H1 (cell line): Measurements from ENCODE around the gene C2orf78. TPM values are rescaled to one million over a fixed set of nuclear protein-coding genes. Genes with fewer than 3 reads are reported as not detected.

Experiments
- CTCF ChIA-PET: fragments of 300-600 bp; sonication (Branson Sonifier 250); formaldehyde crosslinking; loops from one replicate; lab custom pipeline; 2021; ENCODE audit not compliant: partially characterized antibody; lab: Charles Lee
- POLR2A ChIA-PET: fragments of 300-600 bp; sonication (Branson Sonifier 250); formaldehyde crosslinking; loops from one replicate; lab custom pipeline; 2021; ENCODE audit warnings: inconsistent platforms; ENCODE audit not compliant: partially characterized antibody; lab: Charles Lee
- DNase-seq, 2 experiments: peaks; one replicate each; pipeline versions ENCODE4 v3.0.0 to v3.0.0-alpha.2; 2010 to 2022; ENCODE audit warnings: low spot score in 2 of 2, low read depth in 1 of 2, mixed read lengths in 1 of 2
- FAIRE-seq: peaks from 2 replicates; lab custom pipeline; 2011; peaks lifted over from hg19 to GRCh38; lab: Jason Lieb, UNC
- H2AFZ ChIP-seq: 2 replicates; pipeline ENCODE4 v1.8.1; 2012; ENCODE audit warnings: low read length, inconsistent platforms
- H2AK5ac ChIP-seq: 2 replicates; pipeline ENCODE4 v1.6.1; 2013; ENCODE audit warnings: low read depth, low read length
- H2BK120ac ChIP-seq: replicated peaks from 2 replicates; pipeline ENCODE3; 2013; ENCODE audit warnings: low read depth, low read length, inconsistent platforms
- H2BK12ac ChIP-seq: 2 replicates; pipeline ENCODE4 v1.6.1; 2013; ENCODE audit warnings: low read depth, low read length
- H2BK15ac ChIP-seq: 2 replicates; pipeline ENCODE4 v1.6.1; 2013; ENCODE audit warnings: low read length
- H2BK20ac ChIP-seq: 2 replicates; pipeline ENCODE4 v1.6.1; 2013; ENCODE audit warnings: low read length
- H2BK5ac ChIP-seq: 2 replicates; pipeline ENCODE4 v1.6.1; 2013; ENCODE audit warnings: low read depth, low read length
- H3K14ac ChIP-seq: 2 replicates; pipeline ENCODE4 v1.6.1; 2013; ENCODE audit warnings: inconsistent platforms; ENCODE audit not compliant: insufficient read length
- H3K18ac ChIP-seq: 2 replicates; pipeline ENCODE4 v1.6.1; 2013; ENCODE audit warnings: low read length; ENCODE audit errors: extremely low read depth
- H3K23ac ChIP-seq: 2 replicates; pipeline ENCODE4 v1.6.1; 2013; ENCODE audit warnings: inconsistent platforms; ENCODE audit not compliant: insufficient read length
- H3K23me2 ChIP-seq: 2 replicates; pipeline ENCODE4 v1.6.1; 2013; ENCODE audit warnings: low read depth, low read length
- H3K27ac ChIP-seq: 2 replicates; pipeline ENCODE4 v1.6.1; 2011; ENCODE audit warnings: low read depth, low read length, inconsistent platforms
- H3K27me3 ChIP-seq, 4 experiments: replicated peaks in 1 of 4; 1 replicate in 1 of 4; 2 replicates in 3 of 4; pipeline versions ENCODE4 v1.6.1 to v1.8.1; 2011 to 2013; ENCODE audit warnings: low read length in 3 of 4, mild to moderate bottlenecking in 3 of 4, inconsistent platforms in 2 of 4, mixed read lengths in 2 of 4, moderate library complexity in 1 of 4; ENCODE audit not compliant: control insufficient read depth in 3 of 4, insufficient read depth in 3 of 4; ENCODE audit errors: extremely low read depth in 1 of 4
- H3K36me3 ChIP-seq, 4 experiments: 2 replicates each; pipeline versions ENCODE4 v1.6.1 to v1.8.1; 2011 to 2013; ENCODE audit warnings: mild to moderate bottlenecking in 4 of 4, low read length in 3 of 4, moderate library complexity in 2 of 4, control low read depth in 1 of 4, inconsistent platforms in 1 of 4; ENCODE audit not compliant: insufficient read depth in 4 of 4, control insufficient read depth in 2 of 4
- H3K4ac ChIP-seq: replicated peaks from 2 replicates; pipeline ENCODE3; 2013; ENCODE audit warnings: low read length, low read depth, mixed read lengths, inconsistent platforms; ENCODE audit not compliant: insufficient read length
- H3K4me1 ChIP-seq, 4 experiments: replicated peaks in 1 of 4; 1 replicate in 1 of 4; 2 replicates in 3 of 4; pipeline versions ENCODE4 v1.6.1 to v1.8.1; 2011 to 2013; ENCODE audit warnings: low read length in 3 of 4, inconsistent platforms in 2 of 4, mixed read lengths in 1 of 4; ENCODE audit not compliant: insufficient read depth in 4 of 4, control insufficient read depth in 3 of 4
- H3K4me2 ChIP-seq, 2 experiments: 2 replicates each; pipeline versions ENCODE4 v1.6.1 to v1.8.1; 2011 to 2013; ENCODE audit warnings: low read depth in 2 of 2, low read length in 2 of 2, control low read depth in 1 of 2, inconsistent platforms in 1 of 2, mild to moderate bottlenecking in 1 of 2; ENCODE audit not compliant: insufficient read depth in 1 of 2
- H3K4me3 ChIP-seq, 4 experiments: fragments of 200-600, 300-600 bp in 1 of 4; sonication (generic), shearing (Covaris generic), sonication (Bioruptor Twin) in 1 of 4; 2 replicates each; pipeline versions ENCODE4 v1.5.1 to v1.8.1; 2011 to 2016; ENCODE audit warnings: low read length in 4 of 4, low read depth in 3 of 4, control low read depth in 2 of 4, inconsistent platforms in 2 of 4, mild to moderate bottlenecking in 2 of 4, mixed read lengths in 1 of 4, moderate library complexity in 1 of 4; ENCODE audit not compliant: insufficient read depth in 2 of 4; ENCODE audit errors: extremely low read depth in 1 of 4
- H3K56ac ChIP-seq: replicated peaks from 2 replicates; pipeline ENCODE3; 2013; ENCODE audit warnings: low read depth, mild to moderate bottlenecking, mixed read lengths, low read length, inconsistent platforms; ENCODE audit not compliant: insufficient read length
- H3K79me1 ChIP-seq: 2 replicates; pipeline ENCODE4 v1.6.1; 2013; ENCODE audit warnings: low read depth, low read length, control low read depth
- H3K79me2 ChIP-seq, 2 experiments: 2 replicates each; pipeline versions ENCODE4 v1.6.1 to v1.8.1; 2012 to 2013; ENCODE audit warnings: low read length in 2 of 2, mild to moderate bottlenecking in 2 of 2, inconsistent platforms in 1 of 2; ENCODE audit not compliant: insufficient read depth in 2 of 2, control insufficient read depth in 1 of 2
- H3K9ac ChIP-seq, 4 experiments: replicated peaks in 1 of 4; 1 replicate in 1 of 4; 2 replicates in 3 of 4; pipeline versions ENCODE4 v1.6.1 to v1.8.1; 2011 to 2013; ENCODE audit warnings: low read depth in 3 of 4, low read length in 3 of 4, control low read depth in 2 of 4, mild to moderate bottlenecking in 2 of 4, moderate library complexity in 2 of 4, inconsistent platforms in 1 of 4; ENCODE audit errors: extremely low read depth in 1 of 4
- H3K9me3 ChIP-seq, 2 experiments: 2 replicates each; pipeline versions ENCODE4 v1.6.1 to v1.8.1; 2012 to 2013; ENCODE audit warnings: mild to moderate bottlenecking in 2 of 2, moderate library complexity in 2 of 2, control low read depth in 1 of 2, inconsistent platforms in 1 of 2, low read depth in 1 of 2, low read length in 1 of 2, mixed read lengths in 1 of 2; ENCODE audit not compliant: insufficient read depth in 2 of 2
- H4K20me1 ChIP-seq, 2 experiments: replicated peaks in 1 of 2; 2 replicates each; pipeline versions ENCODE3 to v1.8.1; 2011 to 2013; ENCODE audit warnings: inconsistent platforms in 2 of 2, low read length in 2 of 2, mild to moderate bottlenecking in 1 of 2; ENCODE audit not compliant: insufficient read depth in 2 of 2, control insufficient read depth in 1 of 2
- H4K5ac ChIP-seq: 2 replicates; pipeline ENCODE4 v1.6.1; 2013; ENCODE audit warnings: low read length, low read depth, mixed read lengths, inconsistent platforms; ENCODE audit not compliant: insufficient read length
- H4K8ac ChIP-seq: 2 replicates; pipeline ENCODE4 v1.8.0; 2013; ENCODE audit warnings: mild to moderate bottlenecking, moderate library complexity, low read length, inconsistent platforms; ENCODE audit not compliant: insufficient read depth; ENCODE audit errors: extremely low read depth
- H4K91ac ChIP-seq: replicated peaks from 2 replicates; pipeline ENCODE3; 2013; ENCODE audit warnings: low read length, mixed read lengths, inconsistent platforms; ENCODE audit not compliant: insufficient read length
- POLR2AphosphoS5 ChIP-seq: IDR thresholded peaks from 2 replicates; pipeline ENCODE4 v1.6.1; 2011; ENCODE audit warnings: low read depth, low read length
- TCF12 ChIP-seq: IDR thresholded peaks from 2 replicates; pipeline ENCODE4 v1.6.1; 2011; ENCODE audit warnings: low read depth, mild to moderate bottlenecking, low read length
- WGBS, 2 experiments: shearing (Covaris generic) in 1 of 2; methylation state at CpG; one replicate each; pipeline versions ENCODE4 v1.1.6 to v1.1.7; 2013 to 2015; ENCODE audit warnings: low lambda C conversion rate in 2 of 2, mixed read lengths in 2 of 2, inconsistent platforms in 1 of 2, low coverage in 1 of 2, missing lambda C conversion rate in 1 of 2; ENCODE audit not compliant: insufficient replicate concordance in 2 of 2, insufficient coverage in 1 of 2, insufficient read length in 1 of 2; ENCODE audit errors: extremely low coverage in 1 of 2, missing lambda C conversion rate in 1 of 2; 5-methylcytosine and 5-hydroxymethylcytosine counted together
- polyA plus RNA-seq, 7 experiments: library from polyadenylated mRNA; depleted of rRNA in 3 of 7; stranded (reverse) in 5 of 7; unstranded in 2 of 7; fragments of >200 nt in 5 of 7; fragments of 200-250 nt in 2 of 7; gene quantifications; 1 replicate in 5 of 7; 2 replicates in 1 of 7; 4 replicates in 1 of 7; pipeline versions ENCODE4 v1.2.1 to v1.2.3, GENCODE V29; 2011 to 2013; ENCODE audit warnings: missing spikeins in 2 of 7, mixed read lengths in 2 of 7
- total RNA-seq: library from RNA; stranded (reverse); fragmentation: NEBNext Ultra II Directional; extraction: Animal tissue kit (Norgen Biotek cat#: 25700); gene quantifications from 2 replicates; pipeline ENCODE4 v1.2.1, GENCODE V29; 2021

The C2orf78 gene
- total and polyA plus RNA-seq, 2 of the 8 experiments (the other 6 are each of a cell fraction or from before 2014, with no cell fraction given) = 0.39 to 0.89 TPM

DNA sequence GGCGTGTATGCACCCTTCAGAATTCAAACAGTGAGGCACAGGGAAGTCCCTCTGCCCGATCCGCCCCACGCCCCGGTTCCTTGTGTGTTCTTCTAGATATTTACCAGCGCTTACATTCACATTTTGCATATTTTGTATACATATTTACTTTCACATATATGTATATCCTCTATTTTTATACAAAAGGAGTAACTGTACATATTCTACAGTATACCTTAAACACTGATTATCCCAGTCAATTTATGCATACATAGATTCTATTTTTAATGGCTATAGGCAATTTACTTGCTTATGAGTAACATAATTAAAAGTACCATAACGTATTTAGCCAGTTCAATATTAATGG, 3.8 kb upstream of the C2orf78 start:
- Histone ChIP-seq H4K91ac (no peak overlapping the region), H2AFZ (no peak overlapping the region), H3K9me3 (no peaks in the 10 kb centered on the region), H2BK12ac (no peak overlapping the region), H4K8ac (no peak overlapping the region), H3K56ac (no peak overlapping the region), H3K4me3 (peak overlapping the region in 2 of 4 experiments; percentile 92 to 96; a peak in 5 of 8 replicates), H2BK120ac (no peak overlapping the region), H3K4me1 (no peaks in the 10 kb centered on the region; a peak in 1 of 7 replicates), H2AK5ac (no peak overlapping the region), H4K20me1 (no peaks in the 10 kb centered on the region), H3K9ac (no peak overlapping the region), H3K36me3 (peaks cover 0 to 9% (median 2%) of the 10 kb centered on the region in 4 experiments; a peak in 3 of 8 replicates), H3K23ac (no peak overlapping the region), H3K18ac (no peak overlapping the region), H3K27me3 (no peaks in the 10 kb centered on the region), H3K4me2 (peak overlapping the region in 1 of 2 experiments; percentile 82; a peak in 3 of 4 replicates), H3K23me2 (peaks cover 7% of the 10 kb centered on the region), H2BK20ac (no peak overlapping the region), H3K79me2 (peaks cover 0 to 17% of the 10 kb centered on the region in 2 experiments; a peak in 2 of 4 replicates), H2BK15ac (no peak overlapping the region), H3K14ac (no peak overlapping the region), H3K4ac (no peak overlapping the region), H2BK5ac (no peak overlapping the region), H3K27ac (no peak overlapping the region), H4K5ac (no peak overlapping the region), H3K79me1 (0 out of 2 replicates have a peak, but pooled peaks cover 3% of the 10 kb centered on the region)
- POLR2A ChIA-PET = interaction anchor here (0.7 kb wide), 1 partner anchor 17 kb away, joined by 3 read pairs; no protein-coding TSS in a partner anchor
- WGBS, 2 experiments = 14% methylated on average over 7 of the region's 7 CpGs; no CpG with 5 or more reads in 1 of the 2 experiments
- FAIRE-seq (no peak), DNase-seq (no peak)
- CTCF ChIA-PET = interaction anchor here (0.6 to 1.2 kb wide), 5 partner anchors 47 to 448 kb away, joined by 3 to 4 read pairs (median 3); no protein-coding TSS in a partner anchor
- no peak for TF ChIP-seq TCF12
- TF ChIP-seq POLR2AphosphoS5 = no peak
